ENCODE results near the gene ARHGEF2.
"Not testable (repeated sequence)": the region's sequence is repeated elsewhere in the genome, so short reads cannot be mapped to it uniquely, and the experiment has no call there.

Gene ARHGEF2

DNA sequence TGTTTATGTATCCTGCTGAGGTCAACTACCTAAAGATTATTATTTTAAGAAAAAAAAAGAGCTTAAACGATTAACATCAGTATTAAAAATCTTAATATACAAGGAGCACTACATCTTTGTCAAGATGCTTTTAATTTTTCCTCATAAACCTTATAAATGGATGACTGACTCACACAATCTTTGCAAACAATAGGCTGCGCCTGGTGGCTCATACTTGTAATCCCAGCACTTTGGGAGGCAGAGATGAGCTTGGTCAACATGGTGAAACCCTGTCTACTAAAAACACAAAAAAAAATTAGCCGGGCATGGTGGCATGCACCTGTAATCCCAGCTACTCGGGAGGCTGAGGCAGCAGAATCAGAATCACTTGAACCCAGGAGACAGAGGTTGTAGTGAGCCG is 45.9 kb downstream of the ARHGEF2 start:
- H3K4me3 ChIP-seq (ENCODE audit: low read depth, low read length), result peak overlapping the region; percentile 99
- DNase-seq (ENCODE audit: low read depth), result no peak
- TF ChIP-seq CTCF (IDR thresholded peaks at IDR 0.05; ENCODE audit: low read depth, low read length), result no peak
- TF ChIP-seq POLR2A (IDR thresholded peaks at IDR 0.05; ENCODE audit: extremely low read depth, insufficient read length), result no peak
- TF ChIP-seq MAX (IDR thresholded peaks at IDR 0.05; ENCODE audit: low read depth, low read length), result no peak
- no peak for TF ChIP-seq MYC (IDR thresholded peaks at IDR 0.05; ENCODE audit: low read depth, low read length)

GRCh38 chr1:155932081-155932480 is 46.3 kb downstream of the ARHGEF2 start:
- peak overlapping the region; percentile 99 for H3K4me3 ChIP-seq (ENCODE audit: low read depth, low read length)
- no peak for TF ChIP-seq CTCF (IDR thresholded peaks at IDR 0.05; ENCODE audit: low read depth, low read length)
- TF ChIP-seq MYC (IDR thresholded peaks at IDR 0.05; ENCODE audit: low read depth, low read length), result no peak
- DNase-seq (ENCODE audit: low read depth), result no peak

DNA sequence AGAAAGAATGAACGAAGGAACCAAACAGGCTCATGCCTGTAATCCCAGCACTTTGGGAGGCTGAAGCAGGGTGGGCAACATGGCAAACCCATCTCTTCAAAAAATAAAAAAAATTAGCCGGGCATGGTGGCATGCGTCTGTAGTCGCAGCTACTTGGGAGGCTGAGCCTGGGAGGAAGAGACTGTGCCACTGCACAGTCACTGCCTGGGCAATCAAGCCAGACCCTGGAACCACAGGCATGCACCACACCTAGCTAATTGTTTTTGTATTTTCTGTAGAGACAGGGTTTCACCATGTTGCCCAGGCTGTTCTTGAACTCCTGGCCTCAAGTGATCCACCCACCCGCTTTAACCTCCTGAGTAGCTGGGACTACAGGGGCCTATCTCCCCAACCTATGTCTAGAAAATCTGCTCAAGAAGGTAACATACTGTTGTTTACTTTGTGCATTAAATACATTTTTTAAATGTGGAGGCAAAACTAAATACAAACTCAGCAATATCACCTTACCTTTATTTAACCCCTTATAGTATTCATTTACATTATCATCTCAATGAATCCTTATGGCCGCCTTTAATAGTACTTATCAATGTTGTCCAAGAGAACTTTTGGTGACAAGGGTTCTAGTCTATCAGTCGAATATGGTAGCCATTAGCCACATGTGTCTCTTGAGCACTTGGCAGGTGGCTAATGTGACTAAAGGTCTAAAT is 46.9 kb downstream of the ARHGEF2 start:
- peak overlapping the region; percentile 99 for H3K4me3 ChIP-seq (ENCODE audit: low read depth, low read length)
- no peak for TF ChIP-seq POLR2A (IDR thresholded peaks at IDR 0.05; ENCODE audit: extremely low read depth, insufficient read length)
- no peak for TF ChIP-seq CTCF (IDR thresholded peaks at IDR 0.05; ENCODE audit: low read depth, low read length)
- no peak for TF ChIP-seq MAX (IDR thresholded peaks at IDR 0.05; ENCODE audit: low read depth, low read length)
- TF ChIP-seq MYC (IDR thresholded peaks at IDR 0.05; ENCODE audit: low read depth, low read length), result no peak
- no peak for DNase-seq (ENCODE audit: low read depth)

- H3K4me3 ChIP-seq (ENCODE audit: low read depth, low read length), result peak overlapping the region; percentile 14
Measured at GRCh38 chr1:155930725-155931124, 47.6 kb downstream of the ARHGEF2 start.

DNA sequence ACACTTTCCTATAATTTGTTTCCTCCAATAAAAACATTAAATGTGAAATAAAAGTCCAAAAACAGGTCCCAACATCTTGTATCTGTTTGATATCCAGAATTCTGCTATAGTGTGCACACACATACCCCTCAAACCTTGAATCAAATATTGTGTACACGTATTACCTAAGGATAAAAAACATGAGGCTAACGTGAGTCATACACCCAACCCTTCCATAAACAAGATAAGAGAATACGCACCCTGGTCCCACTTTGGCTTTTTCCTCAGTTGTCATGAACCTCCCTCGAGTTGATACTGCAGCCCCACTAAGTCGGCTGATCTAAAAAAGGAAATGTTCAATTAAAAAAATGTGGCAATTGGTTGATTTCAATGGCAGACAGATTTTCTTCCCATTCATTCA is 49.3 kb downstream of the ARHGEF2 start:
- no peak for DNase-seq (ENCODE audit: low read depth)
- H3K4me3 ChIP-seq (ENCODE audit: low read depth, low read length), result no peak overlapping the region
- no peak for TF ChIP-seq MYC (IDR thresholded peaks at IDR 0.05; ENCODE audit: low read depth, low read length)
- no peak for TF ChIP-seq CTCF (IDR thresholded peaks at IDR 0.05; ENCODE audit: low read depth, low read length)
- TF ChIP-seq POLR2A (IDR thresholded peaks at IDR 0.05; ENCODE audit: extremely low read depth, insufficient read length), result no peak

More at GRCh38 chr1:155930725-155931124, 47.6 kb downstream of the ARHGEF2 start:
- not testable (repeated sequence) for DNase-seq (ENCODE audit: low read depth)

GRCh38 chr1:155925506-155925905 is 52.8 kb downstream of the ARHGEF2 start:
- TF ChIP-seq POLR2A (IDR thresholded peaks at IDR 0.05; ENCODE audit: extremely low read depth, insufficient read length), result no peak
- TF ChIP-seq MAX (IDR thresholded peaks at IDR 0.05; ENCODE audit: low read depth, low read length), result no peak
- no peak for TF ChIP-seq MYC (IDR thresholded peaks at IDR 0.05; ENCODE audit: low read depth, low read length)
- no peak for TF ChIP-seq CTCF (IDR thresholded peaks at IDR 0.05; ENCODE audit: low read depth, low read length)
- no peak for DNase-seq (ENCODE audit: low read depth)
- H3K4me3 ChIP-seq (ENCODE audit: low read depth, low read length), result no peak overlapping the region

Measured in NB4 (cell line).